Right lobe of liver (tissue), 6 donors: Measurements from ENCODE around the gene MRPL22. TPM values are rescaled to one million over a fixed set of nuclear protein-coding genes. Genes with fewer than 3 reads are reported as not detected.
A peak's percentile ranks its signal among the peaks of the same experiment; 100 is the strongest.

Experiments
- ATAC-seq, 4 donors: fragments of 200-7000 bp; cut with Tn5 transposase; one replicate each; pipeline ENCODE4 v1.9.1; 2020; ENCODE audit warnings: mild to moderate bottlenecking in 4 of 4, moderate library complexity in 4 of 4
- DNase-seq, 3 donors: peaks; one replicate each; pipeline ENCODE4 v3.0.0-alpha.2; 2020
- H3K27ac ChIP-seq, 3 donors: fragments of 200-600 bp; one replicate each; pipeline ENCODE4 v1.8.0; 2022
- H3K27me3 ChIP-seq, 2 donors: fragments of 200-600 bp; one replicate each; pipeline ENCODE4 v1.8.0; 2022
- H3K36me3 ChIP-seq, 4 donors: fragments of 200-600 bp; sonication (generic) in 1 of 4; one replicate each; pipeline versions ENCODE4 v1.5.1 to v1.8.0; 2017 to 2022; ENCODE audit warnings: control low read depth in 1 of 4
- H3K4me1 ChIP-seq, 4 donors: fragments of 200-600 bp; sonication (generic) in 1 of 4; one replicate each; pipeline versions ENCODE4 v1.5.1 to v1.8.0; 2017 to 2022; ENCODE audit warnings: control low read depth in 1 of 4
- H3K4me3 ChIP-seq, 3 donors: fragments of 200-600 bp; one replicate each; pipeline ENCODE4 v1.8.0; 2022
- H3K9me3 ChIP-seq, 4 donors: fragments of 200-600 bp; sonication (generic) in 1 of 4; one replicate each; pipeline versions ENCODE4 v1.5.1 to v1.8.0; 2017 to 2022; ENCODE audit warnings: control low read depth in 1 of 4
- CTCF ChIP-seq, 4 donors: fragments of 200-600 bp in 3 of 4; fragments of 450-650 bp in 1 of 4; IDR thresholded peaks; one replicate each; pipeline versions ENCODE4 v1.5.1 to v1.8.0; 2016 to 2022; ENCODE audit warnings: antibody characterized with exemption in 4 of 4, mild to moderate bottlenecking in 2 of 4
- POLR2A ChIP-seq: fragments of 450-650 bp; IDR thresholded peaks from one replicate; pipeline ENCODE4 v1.6.1; 2017; ENCODE audit warnings: antibody characterized with exemption, mild to moderate bottlenecking
- WGBS: methylation state at CpG from one replicate; pipeline ENCODE4 v1.1.6; 2018; ENCODE audit warnings: low coverage, low lambda C conversion rate; ENCODE audit not compliant: insufficient coverage; ENCODE audit errors: missing lambda C conversion rate; 5-methylcytosine and 5-hydroxymethylcytosine counted together
- intact Hi-C, 2 donors: fragments of 100-400 bp; cut with DNase I; formaldehyde crosslinking; loops; one replicate each; pipeline versions ENCODE4 v1.11.2 to v1.14.1; 2022
- total RNA-seq, 6 experiments: library from RNA; depleted of rRNA in 2 of 6; stranded (reverse); fragments of >200 nt in 2 of 6; fragmentation: NEBNext Ultra II Directional in 3 of 6; extraction: Animal tissue kit (Norgen Biotek cat#: 25700) in 3 of 6; gene quantifications; one replicate each; pipeline versions ENCODE4 v1.1.0 to v1.2.4, GENCODE V29; 2016 to 2023
- donor health status: DM: no; HTN: yes; CAD: no.
- donor health status: DM: no; HTN: no; CAD: no.
- donor health status: DM: no; HTN: no; CAD: no.
- donor health status: DM: no; HTN: yes; CAD: no.
- donor health status: DM: no; HTN: yes; CAD: no.

The MRPL22 gene
- total RNA-seq, 6 experiments from 2014 or later, result 22.0 to 30.9 (median 26.4) TPM

DNA sequence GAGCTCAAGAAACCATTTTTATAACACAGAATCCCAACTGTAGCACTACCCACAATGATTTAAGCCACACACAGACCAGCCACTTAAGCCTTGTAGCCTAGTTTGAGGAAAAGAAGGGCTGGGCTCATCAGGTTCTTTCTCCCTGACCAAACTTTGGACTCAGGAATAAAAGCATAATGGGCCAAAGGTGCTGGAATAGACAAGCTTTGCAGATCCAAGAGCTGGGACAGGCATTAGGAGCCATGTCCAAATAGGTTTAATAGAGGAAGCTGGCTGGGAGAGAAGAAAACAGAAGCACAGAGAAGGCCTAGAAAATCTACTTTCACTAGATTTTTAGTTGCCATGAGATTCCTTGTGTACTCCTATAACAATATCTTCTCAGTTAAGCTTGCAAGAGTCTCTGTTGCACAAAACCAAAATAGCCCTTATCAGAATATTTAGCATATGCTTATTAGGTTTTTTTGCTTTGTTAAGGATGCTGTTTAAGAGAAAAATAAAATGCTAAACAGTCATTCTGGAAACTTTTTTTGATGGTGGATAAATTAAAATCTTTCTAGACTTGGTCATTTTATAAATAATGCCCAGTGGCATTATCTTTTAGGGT lies 44.2 kb upstream of the MRPL22 start:
- intact Hi-C loops, result no loop called here
- no peaks in the 10 kb centered on the region for H3K4me1 ChIP-seq
- no peak for TF ChIP-seq POLR2A
- TF ChIP-seq CTCF (IDR thresholded peaks at IDR 0.05), result no peak
- no peaks in the 10 kb centered on the region for H3K27me3 ChIP-seq
- H3K27ac ChIP-seq, result no peak overlapping the region
- no peaks in the 10 kb centered on the region for H3K9me3 ChIP-seq
- no peak overlapping the region for H3K4me3 ChIP-seq
- no peak for DNase-seq
- no peak for ATAC-seq
- H3K36me3 ChIP-seq, result peaks cover 0 to 63% (median 18%) of the 10 kb centered on the region in 4 donors

- 94% methylated on average over 2 of the region's 4 CpGs for WGBS
- Histone ChIP-seq H3K36me3 (peaks cover 0 to 63% (median 18%) of the 10 kb centered on the region in 4 donors), H3K27ac (no peak overlapping the region), H3K27me3 (no peaks in the 10 kb centered on the region), H3K4me1 (no peaks in the 10 kb centered on the region), H3K9me3 (no peaks in the 10 kb centered on the region), H3K4me3 (no peak overlapping the region)
- intact Hi-C loops, result no loop called here
- no peak for ATAC-seq
- TF ChIP-seq CTCF (IDR thresholded peaks at IDR 0.05), result no peak
- no peak for TF ChIP-seq POLR2A
- DNase-seq, result peak in 1 of 3 donors; percentile 49
These were observed 42.7 kb upstream of the MRPL22 start for GRCh38 chr5:154898210-154898609.

- no peaks in the 10 kb centered on the region for H3K27me3 ChIP-seq
- no peak overlapping the region for H3K27ac ChIP-seq
- DNase-seq (no peak), ATAC-seq (peak in 3 of 4 donors; percentile 50 to 63 (median 54))
- no peak overlapping the region for H3K4me3 ChIP-seq
- H3K4me1 ChIP-seq, result no peaks in the 10 kb centered on the region
- 81% methylated on average over 9 of the region's 9 CpGs for WGBS
- peaks cover 0 to 63% (median 16%) of the 10 kb centered on the region in 4 donors for H3K36me3 ChIP-seq
- no peak for TF ChIP-seq POLR2A
- TF ChIP-seq CTCF (IDR thresholded peaks at IDR 0.05), result no peak
- intact Hi-C loops, result no loop called here
- no peaks in the 10 kb centered on the region for H3K9me3 ChIP-seq
These were observed 41.6 kb upstream of the MRPL22 start for GRCh38 chr5:154899151-154899816.

DNA sequence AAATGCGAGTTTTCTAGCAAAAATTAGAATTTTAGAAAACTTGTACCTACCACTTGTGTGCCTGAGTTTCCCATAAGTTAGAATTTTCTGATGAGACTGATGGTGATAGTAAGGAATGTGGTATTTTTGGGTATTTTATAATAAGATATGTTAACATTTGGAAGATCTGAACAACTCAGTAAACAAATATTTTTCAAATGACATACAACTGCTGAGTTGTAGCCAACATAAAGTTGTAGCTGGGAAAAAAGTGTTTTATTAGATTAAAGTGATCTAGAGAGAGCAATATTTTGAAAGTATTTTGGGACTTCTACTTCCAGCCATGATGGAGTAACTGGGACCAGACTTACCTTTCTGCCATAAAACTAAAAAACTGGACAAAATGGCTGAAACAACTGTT lies 40.8 kb upstream of the MRPL22 start:
- H3K27me3 ChIP-seq, result no peaks in the 10 kb centered on the region
- ATAC-seq (no peak), DNase-seq (no peak)
- H3K4me1 ChIP-seq, result no peaks in the 10 kb centered on the region
- H3K36me3 ChIP-seq, result peaks cover 0 to 66% (median 17%) of the 10 kb centered on the region in 4 donors
- no peak overlapping the region for H3K27ac ChIP-seq
- no peak overlapping the region for H3K4me3 ChIP-seq
- intact Hi-C loops, result no loop called here
- TF ChIP-seq CTCF (IDR thresholded peaks at IDR 0.05) (no peak), POLR2A (no peak)
- no peaks in the 10 kb centered on the region for H3K9me3 ChIP-seq
- WGBS, result 93% methylated on average over 1 of the region's 1 CpG
